ENCODE data around the gene CACNG3.
"Not testable (repeated sequence)": the region's sequence is repeated elsewhere in the genome, so short reads cannot be mapped to it uniquely, and the experiment has no call there.

CACNG3 gene

DNA sequence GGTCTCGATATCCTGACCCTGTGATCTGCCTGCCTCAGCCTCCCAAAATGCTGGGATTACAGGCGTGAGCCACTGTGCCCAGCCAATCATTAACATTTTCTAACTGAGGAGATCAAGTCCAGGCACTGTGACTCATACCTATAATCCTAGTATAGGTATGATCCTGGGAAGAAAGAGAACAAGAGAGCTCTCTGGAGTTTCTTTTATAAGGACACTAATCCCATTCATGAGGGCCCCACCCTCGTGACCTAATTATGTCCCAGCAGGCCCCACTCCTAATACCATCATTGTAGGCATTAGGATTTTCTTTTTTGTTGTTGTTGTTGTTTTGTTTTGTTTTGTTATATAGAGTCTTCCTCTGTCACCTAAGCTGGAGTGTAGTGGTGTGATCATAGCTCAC is 80.4 kb downstream of the CACNG3 start:
- TF ChIP-seq RARB (CRISPR knock-in tag; IDR thresholded peaks at IDR 0.05), result no peak
- no peak for TF ChIP-seq ZNF70 (CRISPR knock-in tag; IDR thresholded peaks at IDR 0.05)
- TF ChIP-seq, protein P1, sequence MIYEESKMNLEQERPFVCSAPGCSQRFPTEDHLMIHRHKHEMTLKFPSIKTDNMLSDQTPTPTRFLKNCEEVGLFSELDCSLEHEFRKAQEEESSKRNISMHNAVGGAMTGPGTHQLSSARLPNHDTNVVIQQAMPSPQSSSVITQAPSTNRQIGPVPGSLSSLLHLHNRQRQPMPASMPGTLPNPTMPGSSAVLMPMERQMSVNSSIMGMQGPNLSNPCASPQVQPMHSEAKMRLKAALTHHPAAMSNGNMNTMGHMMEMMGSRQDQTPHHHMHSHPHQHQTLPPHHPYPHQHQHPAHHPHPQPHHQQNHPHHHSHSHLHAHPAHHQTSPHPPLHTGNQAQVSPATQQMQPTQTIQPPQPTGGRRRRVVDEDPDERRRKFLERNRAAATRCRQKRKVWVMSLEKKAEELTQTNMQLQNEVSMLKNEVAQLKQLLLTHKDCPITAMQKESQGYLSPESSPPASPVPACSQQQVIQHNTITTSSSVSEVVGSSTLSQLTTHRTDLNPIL (CRISPR knock-in tag; IDR thresholded peaks at IDR 0.05; ENCODE audit: low read depth), result no peak
- TF ChIP-seq BACH2 (CRISPR knock-in tag; IDR thresholded peaks at IDR 0.05; ENCODE audit: borderline replicate concordance), result no peak
- TF ChIP-seq OSR1 (CRISPR knock-in tag; IDR thresholded peaks at IDR 0.05), result no peak
- no peak for TF ChIP-seq SNAI2 (CRISPR knock-in tag; IDR thresholded peaks at IDR 0.05)
- no peak for TF ChIP-seq TOX (CRISPR knock-in tag; IDR thresholded peaks at IDR 0.05; ENCODE audit: borderline replicate concordance)
- no peak for TF ChIP-seq CSDC2 (CRISPR knock-in tag; IDR thresholded peaks at IDR 0.05)
- TF ChIP-seq, protein P2, sequence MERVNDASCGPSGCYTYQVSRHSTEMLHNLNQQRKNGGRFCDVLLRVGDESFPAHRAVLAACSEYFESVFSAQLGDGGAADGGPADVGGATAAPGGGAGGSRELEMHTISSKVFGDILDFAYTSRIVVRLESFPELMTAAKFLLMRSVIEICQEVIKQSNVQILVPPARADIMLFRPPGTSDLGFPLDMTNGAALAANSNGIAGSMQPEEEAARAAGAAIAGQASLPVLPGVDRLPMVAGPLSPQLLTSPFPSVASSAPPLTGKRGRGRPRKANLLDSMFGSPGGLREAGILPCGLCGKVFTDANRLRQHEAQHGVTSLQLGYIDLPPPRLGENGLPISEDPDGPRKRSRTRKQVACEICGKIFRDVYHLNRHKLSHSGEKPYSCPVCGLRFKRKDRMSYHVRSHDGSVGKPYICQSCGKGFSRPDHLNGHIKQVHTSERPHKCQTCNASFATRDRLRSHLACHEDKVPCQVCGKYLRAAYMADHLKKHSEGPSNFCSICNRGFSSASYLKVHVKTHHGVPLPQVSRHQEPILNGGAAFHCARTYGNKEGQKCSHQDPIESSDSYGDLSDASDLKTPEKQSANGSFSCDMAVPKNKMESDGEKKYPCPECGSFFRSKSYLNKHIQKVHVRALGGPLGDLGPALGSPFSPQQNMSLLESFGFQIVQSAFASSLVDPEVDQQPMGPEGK (CRISPR knock-in tag; IDR thresholded peaks at IDR 0.05; ENCODE audit: borderline replicate concordance), result no peak
- TF ChIP-seq, protein P3, sequence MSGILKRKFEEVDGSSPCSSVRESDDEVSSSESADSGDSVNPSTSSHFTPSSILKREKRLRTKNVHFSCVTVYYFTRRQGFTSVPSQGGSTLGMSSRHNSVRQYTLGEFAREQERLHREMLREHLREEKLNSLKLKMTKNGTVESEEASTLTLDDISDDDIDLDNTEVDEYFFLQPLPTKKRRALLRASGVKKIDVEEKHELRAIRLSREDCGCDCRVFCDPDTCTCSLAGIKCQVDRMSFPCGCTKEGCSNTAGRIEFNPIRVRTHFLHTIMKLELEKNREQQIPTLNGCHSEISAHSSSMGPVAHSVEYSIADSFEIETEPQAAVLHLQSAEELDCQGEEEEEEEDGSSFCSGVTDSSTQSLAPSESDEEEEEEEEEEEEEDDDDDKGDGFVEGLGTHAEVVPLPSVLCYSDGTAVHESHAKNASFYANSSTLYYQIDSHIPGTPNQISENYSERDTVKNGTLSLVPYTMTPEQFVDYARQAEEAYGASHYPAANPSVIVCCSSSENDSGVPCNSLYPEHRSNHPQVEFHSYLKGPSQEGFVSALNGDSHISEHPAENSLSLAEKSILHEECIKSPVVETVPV (CRISPR knock-in tag; IDR thresholded peaks at IDR 0.05), result no peak
- TF ChIP-seq ESRRG (CRISPR knock-in tag; IDR thresholded peaks at IDR 0.05), result no peak
- no peak for TF ChIP-seq ZNF565 (CRISPR knock-in tag; conservative IDR thresholded peaks at IDR 0.05; ENCODE audit: low read depth)
- TF ChIP-seq TCF4 (CRISPR knock-in tag; IDR thresholded peaks at IDR 0.05; ENCODE audit: borderline replicate concordance), result no peak
- no peak for TF ChIP-seq TSHZ2 (CRISPR knock-in tag; IDR thresholded peaks at IDR 0.05)
- TF ChIP-seq GLIS3 (CRISPR knock-in tag; IDR thresholded peaks at IDR 0.05), result no peak
- no peak for ATAC-seq

- no peak for ATAC-seq
- TF ChIP-seq TOX (CRISPR knock-in tag; IDR thresholded peaks at IDR 0.05; ENCODE audit: borderline replicate concordance) (no peak), PPARA (CRISPR knock-in tag; IDR thresholded peaks at IDR 0.05; ENCODE audit: borderline replicate concordance) (no peak), TSHZ2 (CRISPR knock-in tag; IDR thresholded peaks at IDR 0.05) (no peak), ZFP3 (CRISPR knock-in tag; IDR thresholded peaks at IDR 0.05) (no peak), BACH2 (CRISPR knock-in tag; IDR thresholded peaks at IDR 0.05; ENCODE audit: borderline replicate concordance) (no peak), OSR1 (CRISPR knock-in tag; IDR thresholded peaks at IDR 0.05) (no peak), ZNF8 (CRISPR knock-in tag; IDR thresholded peaks at IDR 0.05) (no peak), CSDC2 (CRISPR knock-in tag; IDR thresholded peaks at IDR 0.05) (no peak), ZC3H10 (CRISPR knock-in tag; IDR thresholded peaks at IDR 0.05) (no peak)
- TF ChIP-seq, protein P2 (CRISPR knock-in tag; IDR thresholded peaks at IDR 0.05; ENCODE audit: borderline replicate concordance), result no peak
- TF ChIP-seq, protein P4, sequence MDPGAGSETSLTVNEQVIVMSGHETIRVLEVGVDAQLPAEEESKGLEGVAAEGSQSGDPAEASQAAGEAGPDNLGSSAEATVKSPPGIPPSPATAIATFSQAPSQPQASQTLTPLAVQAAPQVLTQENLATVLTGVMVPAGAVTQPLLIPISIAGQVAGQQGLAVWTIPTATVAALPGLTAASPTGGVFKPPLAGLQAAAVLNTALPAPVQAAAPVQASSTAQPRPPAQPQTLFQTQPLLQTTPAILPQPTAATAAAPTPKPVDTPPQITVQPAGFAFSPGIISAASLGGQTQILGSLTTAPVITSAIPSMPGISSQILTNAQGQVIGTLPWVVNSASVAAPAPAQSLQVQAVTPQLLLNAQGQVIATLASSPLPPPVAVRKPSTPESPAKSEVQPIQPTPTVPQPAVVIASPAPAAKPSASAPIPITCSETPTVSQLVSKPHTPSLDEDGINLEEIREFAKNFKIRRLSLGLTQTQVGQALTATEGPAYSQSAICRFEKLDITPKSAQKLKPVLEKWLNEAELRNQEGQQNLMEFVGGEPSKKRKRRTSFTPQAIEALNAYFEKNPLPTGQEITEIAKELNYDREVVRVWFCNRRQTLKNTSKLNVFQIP (CRISPR knock-in tag; IDR thresholded peaks at IDR 0.05; ENCODE audit: borderline replicate concordance, low read depth), result no peak
These were observed 80.9 kb downstream of the CACNG3 start for GRCh38 chr16:24337013-24337412.

DNA sequence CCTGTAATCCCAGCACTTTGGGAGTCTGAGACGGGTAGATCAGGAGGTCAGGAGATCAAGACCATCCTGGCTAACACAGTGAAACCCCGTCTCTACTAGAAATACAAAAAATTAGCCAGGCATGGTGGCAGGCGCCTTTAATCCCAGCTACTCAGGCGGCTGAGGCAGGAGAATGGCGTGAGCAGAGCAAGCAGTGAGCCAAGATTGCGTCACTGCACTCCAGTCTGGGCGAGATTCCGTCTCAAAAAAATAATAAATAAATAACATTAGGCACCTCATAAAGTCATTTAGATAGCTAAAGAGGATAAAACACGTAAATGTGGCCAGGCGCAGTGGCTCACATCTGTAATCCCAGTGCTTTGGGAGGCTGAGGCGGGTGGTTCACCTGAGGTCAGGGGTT is 87.7 kb downstream of the CACNG3 start:
- ATAC-seq, result not testable (repeated sequence)

All from SK-N-SH treated with all-trans-retinoic acid at 6 μM for 48 hours (cell line).